ENCODE data around the gene ARPC3.
A peak's percentile ranks its signal among the peaks of the same experiment; 100 is the strongest.
"Not testable (repeated sequence)": the region's sequence is repeated elsewhere in the genome, so short reads cannot be mapped to it uniquely, and the experiment has no call there.

ARPC3 gene

DNA sequence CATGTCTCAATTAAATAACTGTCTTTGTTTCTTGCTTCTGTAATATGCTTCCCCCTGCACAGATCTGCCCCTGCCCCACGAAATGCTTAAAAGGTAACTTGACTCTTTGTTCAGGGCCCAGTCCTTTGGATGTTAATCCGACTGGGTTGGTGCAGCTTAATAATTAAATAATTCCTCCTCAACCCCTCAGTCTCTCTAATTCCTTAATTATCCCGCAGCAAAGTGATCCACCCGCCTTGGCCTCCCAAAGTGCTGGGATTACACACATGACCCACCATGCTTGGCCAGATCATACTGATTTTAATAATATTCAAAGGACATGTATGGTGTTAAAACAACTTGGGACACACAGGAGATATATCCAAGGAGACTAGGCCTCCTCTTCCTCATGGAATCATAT lies 28.4 kb downstream of the ARPC3 start:
- Mint-ChIP-seq H3K9me3 (no peaks in the 10 kb centered on the region), H3K27me3 (ENCODE audit: low read depth, poor library complexity) (peaks cover 7% of the 10 kb centered on the region), H3K27ac (peak overlapping the region; percentile 49), H3K4me1 (peaks cover 34% of the 10 kb centered on the region), H3K4me3 (no peak overlapping the region), H3K36me3 (ENCODE audit: low read depth) (no peaks in the 10 kb centered on the region)
- TF ChIP-seq, protein P1, sequence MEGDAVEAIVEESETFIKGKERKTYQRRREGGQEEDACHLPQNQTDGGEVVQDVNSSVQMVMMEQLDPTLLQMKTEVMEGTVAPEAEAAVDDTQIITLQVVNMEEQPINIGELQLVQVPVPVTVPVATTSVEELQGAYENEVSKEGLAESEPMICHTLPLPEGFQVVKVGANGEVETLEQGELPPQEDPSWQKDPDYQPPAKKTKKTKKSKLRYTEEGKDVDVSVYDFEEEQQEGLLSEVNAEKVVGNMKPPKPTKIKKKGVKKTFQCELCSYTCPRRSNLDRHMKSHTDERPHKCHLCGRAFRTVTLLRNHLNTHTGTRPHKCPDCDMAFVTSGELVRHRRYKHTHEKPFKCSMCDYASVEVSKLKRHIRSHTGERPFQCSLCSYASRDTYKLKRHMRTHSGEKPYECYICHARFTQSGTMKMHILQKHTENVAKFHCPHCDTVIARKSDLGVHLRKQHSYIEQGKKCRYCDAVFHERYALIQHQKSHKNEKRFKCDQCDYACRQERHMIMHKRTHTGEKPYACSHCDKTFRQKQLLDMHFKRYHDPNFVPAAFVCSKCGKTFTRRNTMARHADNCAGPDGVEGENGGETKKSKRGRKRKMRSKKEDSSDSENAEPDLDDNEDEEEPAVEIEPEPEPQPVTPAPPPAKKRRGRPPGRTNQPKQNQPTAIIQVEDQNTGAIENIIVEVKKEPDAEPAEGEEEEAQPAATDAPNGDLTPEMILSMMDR (IDR thresholded peaks at IDR 0.05): no peak
- no peak for DNase-seq

DNA sequence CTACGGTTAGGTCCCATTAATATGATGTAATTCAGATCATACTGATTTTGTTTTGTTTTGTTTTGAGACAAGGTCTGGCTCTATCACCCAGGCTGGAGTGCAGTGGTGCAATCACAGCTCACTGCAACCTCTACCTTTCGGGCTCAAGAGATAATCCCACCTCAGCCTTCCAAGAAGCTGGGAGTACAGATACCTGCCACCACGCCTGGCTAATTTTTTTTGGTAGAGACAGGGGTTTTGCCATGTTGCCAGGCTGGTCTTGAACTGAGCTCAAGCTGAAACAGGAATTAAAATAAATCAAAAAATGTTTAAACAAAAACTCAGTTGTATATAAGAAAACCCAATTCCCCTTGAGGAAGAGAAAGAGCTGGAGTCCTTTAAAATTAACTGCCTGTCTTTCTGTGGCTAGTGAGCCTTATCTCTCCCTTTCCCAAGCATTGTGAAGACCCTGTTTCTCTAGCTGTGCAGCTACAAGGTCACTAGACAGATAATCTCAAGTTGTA lies 28.9 kb downstream of the ARPC3 start:
- H3K27ac Mint-ChIP-seq: peak overlapping the region; percentile 49
- H3K36me3 Mint-ChIP-seq (ENCODE audit: low read depth): no peaks in the 10 kb centered on the region
- H3K4me3 Mint-ChIP-seq: no peak overlapping the region
- peaks cover 34% of the 10 kb centered on the region for H3K4me1 Mint-ChIP-seq
- DNase-seq: no peak
- no peaks in the 10 kb centered on the region for H3K9me3 Mint-ChIP-seq
- TF ChIP-seq, protein P1 (IDR thresholded peaks at IDR 0.05): no peak
- peaks cover 7% of the 10 kb centered on the region for H3K27me3 Mint-ChIP-seq (ENCODE audit: low read depth, poor library complexity)

DNA sequence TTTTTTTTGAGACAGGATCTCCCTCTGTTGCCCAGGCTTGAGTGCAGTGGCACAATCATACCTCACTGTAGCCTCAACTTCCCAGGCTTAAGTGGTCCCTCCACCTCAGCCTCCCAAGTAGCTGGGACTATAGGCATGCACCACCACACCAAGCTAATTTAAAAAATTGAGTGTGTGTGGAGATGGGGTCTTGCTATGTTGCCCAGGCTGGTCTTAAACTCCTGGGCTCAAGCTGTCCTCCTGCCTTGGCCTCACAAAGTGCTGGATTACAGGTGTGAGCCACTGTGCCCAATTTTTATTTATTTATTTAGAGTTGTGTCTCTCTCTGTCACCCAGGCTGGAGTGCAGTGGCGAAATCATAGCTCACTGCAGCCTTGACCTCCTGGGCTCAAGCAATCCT lies 29.5 kb downstream of the ARPC3 start:
- not testable (repeated sequence) for DNase-seq; H3K27ac Mint-ChIP-seq; H3K27me3 Mint-ChIP-seq (ENCODE audit: low read depth, poor library complexity); H3K9me3 Mint-ChIP-seq; H3K4me3 Mint-ChIP-seq; H3K36me3 Mint-ChIP-seq (ENCODE audit: low read depth)
- peaks cover 34% of the 10 kb centered on the region for H3K4me1 Mint-ChIP-seq

DNA sequence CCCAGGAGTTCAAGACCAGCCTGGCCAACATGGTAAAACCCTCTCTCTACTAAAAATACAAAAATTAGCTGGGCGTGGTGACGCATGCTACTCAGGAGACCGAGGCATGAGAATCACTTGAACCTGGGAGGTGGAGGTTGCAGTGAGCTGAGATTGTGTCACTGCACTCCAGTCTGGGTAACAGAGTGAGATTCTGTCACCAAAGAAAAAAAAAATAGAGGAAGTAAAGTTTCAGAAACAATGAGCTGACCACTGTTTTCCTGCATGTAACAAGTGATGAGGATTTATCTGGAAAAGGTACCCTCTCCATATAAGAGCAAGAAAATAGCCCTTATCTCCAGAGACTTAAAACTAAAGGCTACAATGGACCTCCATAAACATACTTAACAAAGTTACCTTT lies 33.0 kb downstream of the ARPC3 start:
- DNase-seq; H3K36me3 Mint-ChIP-seq (ENCODE audit: low read depth); H3K4me3 Mint-ChIP-seq; H3K9me3 Mint-ChIP-seq; H3K27ac Mint-ChIP-seq; H3K27me3 Mint-ChIP-seq (ENCODE audit: low read depth, poor library complexity): not testable (repeated sequence)
- peaks cover 25% of the 10 kb centered on the region for H3K4me1 Mint-ChIP-seq

DNA sequence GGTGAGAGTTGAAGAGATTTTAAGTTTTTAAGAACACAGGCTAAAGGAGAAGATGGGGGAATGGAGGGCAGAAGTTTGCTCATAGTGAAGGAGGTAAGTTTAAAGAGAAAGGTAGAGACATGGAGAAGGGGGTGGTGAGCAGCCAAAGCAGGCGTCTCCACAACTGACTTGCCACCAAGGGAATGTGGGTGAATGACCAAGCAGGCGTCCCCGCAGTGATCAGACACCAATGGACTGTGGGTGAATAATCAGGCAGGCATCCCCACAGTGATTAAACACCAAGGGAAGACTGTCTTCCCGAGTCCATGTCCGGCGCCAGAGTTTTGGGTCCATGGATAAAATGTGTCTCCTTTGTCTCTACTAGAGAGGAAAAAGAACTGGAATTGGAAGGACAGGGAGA lies 40.1 kb downstream of the ARPC3 start:
- DNase-seq; H3K27ac Mint-ChIP-seq; H3K36me3 Mint-ChIP-seq (ENCODE audit: low read depth); H3K9me3 Mint-ChIP-seq; H3K27me3 Mint-ChIP-seq (ENCODE audit: low read depth, poor library complexity); H3K4me1 Mint-ChIP-seq; H3K4me3 Mint-ChIP-seq: not testable (repeated sequence)

DNA sequence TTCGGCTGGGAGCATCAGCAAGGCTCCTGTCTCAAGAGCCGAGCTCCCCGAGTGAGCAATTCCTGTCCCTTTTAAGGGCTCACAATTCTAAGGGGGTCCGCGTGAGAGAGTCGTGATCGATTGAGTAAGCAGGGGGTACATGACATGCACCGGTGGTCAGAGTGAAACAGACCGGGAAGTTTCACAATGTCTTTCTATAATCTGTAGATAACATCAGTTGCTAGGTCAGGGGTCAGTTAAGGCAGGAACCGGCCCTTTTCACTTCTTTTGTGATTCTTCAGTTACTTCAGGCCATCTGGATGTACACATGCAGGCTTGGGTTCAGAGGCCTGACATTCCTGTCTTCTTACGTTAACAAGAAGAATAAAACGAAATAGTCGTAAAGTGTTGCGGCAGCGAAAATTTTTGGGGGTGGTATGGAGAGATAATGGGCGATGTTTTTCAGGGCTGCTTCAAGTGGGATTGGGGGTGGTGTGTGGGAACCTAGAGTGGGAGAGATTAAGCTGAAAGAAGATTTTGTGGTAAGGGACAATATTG lies 44.9 kb downstream of the ARPC3 start:
- H3K27ac Mint-ChIP-seq; H3K9me3 Mint-ChIP-seq; DNase-seq; H3K27me3 Mint-ChIP-seq (ENCODE audit: low read depth, poor library complexity); H3K4me3 Mint-ChIP-seq: not testable (repeated sequence)
- peaks cover 14% of the 10 kb centered on the region for H3K36me3 Mint-ChIP-seq (ENCODE audit: low read depth)
- H3K4me1 Mint-ChIP-seq: peaks cover 22% of the 10 kb centered on the region

DNA sequence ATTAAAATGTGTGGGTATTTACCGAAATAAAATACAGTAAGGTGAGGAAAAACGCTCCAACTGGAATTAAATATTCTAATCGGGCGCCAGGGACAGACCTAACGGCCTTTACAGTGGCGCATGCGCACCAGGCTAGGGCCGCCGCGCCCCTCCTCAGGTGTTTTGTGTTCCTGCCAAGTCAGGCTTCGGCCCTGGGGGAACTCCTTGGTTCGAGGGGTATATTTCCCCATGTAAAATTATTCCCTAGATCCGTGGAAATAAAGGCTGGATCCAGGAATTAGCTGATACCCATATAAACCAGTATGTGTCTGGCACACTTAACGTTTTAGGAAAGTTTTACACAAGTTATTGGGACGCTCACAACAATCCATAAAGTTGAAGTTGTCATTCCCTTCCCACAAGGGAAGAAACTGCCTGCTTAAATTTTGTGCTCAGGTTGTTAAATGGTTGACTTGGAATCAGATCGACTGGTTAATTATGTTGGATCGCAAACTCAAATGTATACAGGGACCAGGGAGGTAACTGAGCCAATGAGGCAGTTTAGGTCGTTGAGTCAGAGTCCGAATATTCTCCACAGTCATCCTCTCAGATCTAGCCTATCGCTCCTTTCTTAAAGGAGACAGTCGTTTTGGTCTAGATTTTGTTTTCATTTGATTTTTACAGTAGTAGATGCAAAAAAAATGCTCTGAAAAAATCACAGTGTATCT lies 46.0 kb downstream of the ARPC3 start:
- Mint-ChIP-seq H3K36me3 (ENCODE audit: low read depth) (peaks cover 23% of the 10 kb centered on the region), H3K27me3 (ENCODE audit: low read depth, poor library complexity) (no peaks in the 10 kb centered on the region), H3K4me1 (peaks cover 25% of the 10 kb centered on the region), H3K9me3 (no peaks in the 10 kb centered on the region), H3K27ac (peak overlapping the region; percentile 100), H3K4me3 (peak overlapping the region; percentile 99)
- TF ChIP-seq, protein P1 (IDR thresholded peaks at IDR 0.05): no peak
- peak; percentile 72 for DNase-seq
